ENCODE data around the gene PRPF6. TPM values are rescaled to one million over a fixed set of nuclear protein-coding genes. Genes with fewer than 3 reads are reported as not detected.

PRPF6 gene
- total and polyA plus RNA-seq, 2 of the 13 experiments (the other 11 are each of a cell fraction or from before 2014, with no cell fraction given) = 63.7 to 101 TPM

DNA sequence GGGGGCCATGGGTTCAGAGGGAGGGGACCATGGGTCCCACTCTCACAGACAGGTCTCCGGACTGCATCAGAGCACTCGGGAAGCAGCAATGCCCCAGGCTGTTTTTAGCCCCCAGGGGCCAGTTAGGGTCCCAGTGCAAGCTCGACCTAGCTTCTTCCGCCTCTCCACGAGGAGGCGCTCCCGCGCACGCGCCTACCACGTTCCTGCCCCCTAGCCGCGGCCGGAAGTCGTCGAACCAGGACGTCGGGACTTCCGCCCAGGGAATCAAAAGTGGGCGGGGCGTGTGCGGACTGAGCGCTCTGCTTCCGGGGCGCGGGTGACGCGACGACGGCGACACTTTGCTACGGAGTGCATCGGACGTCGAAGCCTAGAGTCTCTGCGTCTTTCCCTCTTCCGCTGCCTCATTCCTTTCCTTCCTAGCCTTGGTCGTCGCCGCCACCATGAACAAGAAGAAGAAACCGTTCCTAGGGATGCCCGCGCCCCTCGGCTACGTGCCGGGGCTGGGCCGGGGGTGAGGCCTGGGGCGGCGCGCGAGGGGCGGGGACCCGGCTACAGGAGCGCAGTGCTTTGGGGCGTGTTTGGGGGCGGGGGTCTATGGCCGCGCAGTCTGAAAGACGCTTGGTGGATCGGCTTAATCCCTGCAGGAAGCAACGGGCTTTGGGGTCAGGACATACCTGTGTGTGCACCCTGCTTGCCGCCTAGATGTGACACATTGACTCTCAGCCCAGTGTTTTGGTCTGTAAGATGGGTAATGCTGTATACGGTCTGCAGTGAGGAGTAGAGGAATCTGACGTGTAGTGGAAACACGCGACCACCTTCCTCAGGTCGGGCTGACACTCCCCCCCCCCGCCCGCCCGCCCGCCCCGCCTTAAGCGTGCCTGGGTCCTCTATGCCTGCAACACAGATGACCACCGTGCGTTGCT lies at the start of gene PRPF6 (continued):
- peak; percentile 98 for TF ChIP-seq KMT2A (CRISPR knock-in tag; IDR thresholded peaks at IDR 0.05)
- peak; percentile 98 for TF ChIP-seq ASH2L (IDR thresholded peaks at IDR 0.05; ENCODE audit: insufficient read length, low read depth, low read length)
- peak; percentile 98 for TF ChIP-seq SMAD1 (CRISPR knock-in tag; IDR thresholded peaks at IDR 0.05; ENCODE audit: borderline replicate concordance, low read depth)
- TF ChIP-seq ZNF749 (CRISPR knock-in tag; IDR thresholded peaks at IDR 0.05; ENCODE audit: borderline replicate concordance) = peak; percentile 80
- TF ChIP-seq, protein P1, sequence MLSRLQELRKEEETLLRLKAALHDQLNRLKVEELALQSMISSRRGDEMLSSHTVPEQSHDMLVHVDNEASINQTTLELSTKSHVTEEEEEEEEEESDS (CRISPR knock-in tag; IDR thresholded peaks at IDR 0.05; ENCODE audit: borderline replicate concordance) = no peak; the same call in 1 of the 2 replicates
- TF ChIP-seq ZSCAN20 (CRISPR knock-in tag; IDR thresholded peaks at IDR 0.05; ENCODE audit: borderline replicate concordance) = peak; percentile 71; the same call in 1 of the 2 replicates
- TF ChIP-seq RARG (CRISPR knock-in tag; IDR thresholded peaks at IDR 0.05; ENCODE audit: low read depth) = no peak
- peak; percentile 75; the same call in 1 of the 2 replicates for TF ChIP-seq ZNF256 (CRISPR knock-in tag; conservative IDR thresholded peaks at IDR 0.05)
- no peak for TF ChIP-seq ZNF292 (CRISPR knock-in tag; IDR thresholded peaks at IDR 0.05; ENCODE audit: borderline replicate concordance, low read depth)
- TF ChIP-seq PCBP1 (IDR thresholded peaks at IDR 0.05; ENCODE audit: borderline replicate concordance, low read depth, low read length) = 0 out of 2 replicates have a peak, but pooled peaks have one; percentile 79
- no peak for TF ChIP-seq IKZF1 (IDR thresholded peaks at IDR 0.05)
- no peak for TF ChIP-seq SMARCC2 (IDR thresholded peaks at IDR 0.05)
- TF ChIP-seq FLYWCH1 (CRISPR knock-in tag; IDR thresholded peaks at IDR 0.05) = no peak
- peak; percentile 61 for TF ChIP-seq NFYC (CRISPR knock-in tag; IDR thresholded peaks at IDR 0.05)
- TF ChIP-seq, protein P2, sequence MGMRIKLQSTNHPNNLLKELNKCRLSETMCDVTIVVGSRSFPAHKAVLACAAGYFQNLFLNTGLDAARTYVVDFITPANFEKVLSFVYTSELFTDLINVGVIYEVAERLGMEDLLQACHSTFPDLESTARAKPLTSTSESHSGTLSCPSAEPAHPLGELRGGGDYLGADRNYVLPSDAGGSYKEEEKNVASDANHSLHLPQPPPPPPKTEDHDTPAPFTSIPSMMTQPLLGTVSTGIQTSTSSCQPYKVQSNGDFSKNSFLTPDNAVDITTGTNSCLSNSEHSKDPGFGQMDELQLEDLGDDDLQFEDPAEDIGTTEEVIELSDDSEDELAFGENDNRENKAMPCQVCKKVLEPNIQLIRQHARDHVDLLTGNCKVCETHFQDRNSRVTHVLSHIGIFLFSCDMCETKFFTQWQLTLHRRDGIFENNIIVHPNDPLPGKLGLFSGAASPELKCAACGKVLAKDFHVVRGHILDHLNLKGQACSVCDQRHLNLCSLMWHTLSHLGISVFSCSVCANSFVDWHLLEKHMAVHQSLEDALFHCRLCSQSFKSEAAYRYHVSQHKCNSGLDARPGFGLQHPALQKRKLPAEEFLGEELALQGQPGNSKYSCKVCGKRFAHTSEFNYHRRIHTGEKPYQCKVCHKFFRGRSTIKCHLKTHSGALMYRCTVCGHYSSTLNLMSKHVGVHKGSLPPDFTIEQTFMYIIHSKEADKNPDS (CRISPR knock-in tag; IDR thresholded peaks at IDR 0.05) = no peak; the same call in 1 of the 2 replicates
- TF ChIP-seq THYN1 (CRISPR knock-in tag; IDR thresholded peaks at IDR 0.05; ENCODE audit: borderline replicate concordance, low read depth) = no peak
- no peak for TF ChIP-seq PLRG1 (conservative IDR thresholded peaks at IDR 0.05)
- TF ChIP-seq POLR2G (IDR thresholded peaks at IDR 0.05; ENCODE audit: low read depth, low read length) = peak; percentile 94
- TF ChIP-seq SP140L (CRISPR knock-in tag; IDR thresholded peaks at IDR 0.05; ENCODE audit: borderline replicate concordance) = peak; percentile 39; the same call in 1 of the 2 replicates
- TF ChIP-seq TBP (CRISPR knock-in tag; IDR thresholded peaks at IDR 0.05) = peak; percentile 90
- no peak for TF ChIP-seq EHMT2 (IDR thresholded peaks at IDR 0.05; ENCODE audit: borderline replicate concordance, low read depth, low read length)
- TF ChIP-seq SYNCRIP (IDR thresholded peaks at IDR 0.05; ENCODE audit: insufficient read depth, low read depth, low read length) = no peak
- TF ChIP-seq RCOR2 (CRISPR knock-in tag; IDR thresholded peaks at IDR 0.05) = no peak; the same call in 1 of the 2 replicates
- TF ChIP-seq, protein P3, sequence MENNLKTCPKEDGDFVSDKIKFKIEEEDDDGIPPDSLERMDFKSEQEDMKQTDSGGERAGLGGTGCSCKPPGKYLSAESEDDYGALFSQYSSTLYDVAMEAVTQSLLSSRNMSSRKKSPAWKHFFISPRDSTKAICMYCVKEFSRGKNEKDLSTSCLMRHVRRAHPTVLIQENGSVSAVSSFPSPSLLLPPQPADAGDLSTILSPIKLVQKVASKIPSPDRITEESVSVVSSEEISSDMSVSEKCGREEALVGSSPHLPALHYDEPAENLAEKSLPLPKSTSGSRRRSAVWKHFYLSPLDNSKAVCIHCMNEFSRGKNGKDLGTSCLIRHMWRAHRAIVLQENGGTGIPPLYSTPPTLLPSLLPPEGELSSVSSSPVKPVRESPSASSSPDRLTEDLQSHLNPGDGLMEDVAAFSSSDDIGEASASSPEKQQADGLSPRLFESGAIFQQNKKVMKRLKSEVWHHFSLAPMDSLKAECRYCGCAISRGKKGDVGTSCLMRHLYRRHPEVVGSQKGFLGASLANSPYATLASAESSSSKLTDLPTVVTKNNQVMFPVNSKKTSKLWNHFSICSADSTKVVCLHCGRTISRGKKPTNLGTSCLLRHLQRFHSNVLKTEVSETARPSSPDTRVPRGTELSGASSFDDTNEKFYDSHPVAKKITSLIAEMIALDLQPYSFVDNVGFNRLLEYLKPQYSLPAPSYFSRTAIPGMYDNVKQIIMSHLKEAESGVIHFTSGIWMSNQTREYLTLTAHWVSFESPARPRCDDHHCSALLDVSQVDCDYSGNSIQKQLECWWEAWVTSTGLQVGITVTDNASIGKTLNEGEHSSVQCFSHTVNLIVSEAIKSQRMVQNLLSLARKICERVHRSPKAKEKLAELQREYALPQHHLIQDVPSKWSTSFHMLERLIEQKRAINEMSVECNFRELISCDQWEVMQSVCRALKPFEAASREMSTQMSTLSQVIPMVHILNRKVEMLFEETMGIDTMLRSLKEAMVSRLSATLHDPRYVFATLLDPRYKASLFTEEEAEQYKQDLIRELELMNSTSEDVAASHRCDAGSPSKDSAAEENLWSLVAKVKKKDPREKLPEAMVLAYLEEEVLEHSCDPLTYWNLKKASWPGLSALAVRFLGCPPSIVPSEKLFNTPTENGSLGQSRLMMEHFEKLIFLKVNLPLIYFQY (CRISPR knock-in tag; IDR thresholded peaks at IDR 0.05; ENCODE audit: borderline replicate concordance) = peak; percentile 70; the same call in 1 of the 2 replicates

Data from HepG2 (cell line).